K562 treated with DMSO at 1 percent for 4 hours (cell line): ENCODE data around the gene SH3RF3. TPM values are rescaled to one million over a fixed set of nuclear protein-coding genes. Genes with fewer than 3 reads are reported as not detected.

Experiments used
- total RNA-seq: library from RNA; unstranded; fragments of 300-600 nt; gene quantifications from 2 replicates; pipeline ENCODE4 v1.2.3, GENCODE V29; 2022; ENCODE audit not compliant: insufficient read depth

The SH3RF3 gene
- total RNA-seq = 0.39 and 0.58 TPM in 2 replicates

DNA sequence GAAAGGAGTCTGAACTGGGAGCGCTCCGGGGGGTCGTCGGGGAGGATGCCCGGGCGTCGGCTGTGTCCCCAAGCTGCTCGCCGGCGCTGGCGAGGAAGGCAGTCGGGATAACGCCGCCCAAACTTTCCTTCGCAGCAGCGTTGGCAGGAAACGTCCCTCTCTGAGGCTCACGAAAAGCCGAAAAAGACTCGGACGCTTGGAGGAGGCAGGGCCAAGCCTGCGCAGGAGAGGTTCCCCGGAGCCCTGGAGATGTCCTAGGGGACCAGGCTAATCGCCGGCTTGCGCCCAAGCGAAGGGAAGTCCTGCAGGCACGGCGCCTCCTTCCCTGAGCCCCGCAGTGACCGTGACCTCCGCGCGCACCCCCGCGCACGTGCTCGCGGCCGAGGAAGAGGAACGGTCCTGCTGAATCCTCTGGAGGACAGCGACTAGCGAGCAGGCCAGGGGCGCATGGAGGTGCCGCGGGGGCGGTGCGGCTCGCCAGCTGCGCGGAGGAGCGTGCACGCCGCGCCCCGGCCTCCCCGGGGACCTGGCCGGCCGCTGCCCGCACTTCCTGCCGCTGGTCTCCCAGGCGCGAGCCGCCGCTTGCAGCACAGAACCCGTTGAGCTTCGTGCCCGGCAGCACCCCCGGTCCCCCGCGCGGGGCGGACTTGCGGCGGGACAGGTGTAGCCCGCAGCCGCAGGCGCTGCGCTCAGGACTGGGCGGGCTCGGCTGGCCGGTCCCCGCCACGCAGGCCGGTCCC lies at the start of gene SH3RF3:
Gene SH3RF3 (plus strand): TSS at position 590 of the 740 bp plus-strand sequence.

Other genes starting within 250 kb of the SH3RF3 start
- gene EDAR, start 140.0 kb upstream of the SH3RF3 start, total RNA-seq = not detected in 2 replicates